HG03558 (cell line): ENCODE data around the gene FMN2.

Source experiments
- ATAC-seq: cut with Tn5 transposase; IDR thresholded peaks from one replicate; pipeline ENCODE4 v1.9.1; 2021; ENCODE audit warnings: moderate number of reproducible peaks; ENCODE audit not compliant: unreplicated experiment; ENCODE audit errors: extremely low read depth

FMN2 gene

DNA sequence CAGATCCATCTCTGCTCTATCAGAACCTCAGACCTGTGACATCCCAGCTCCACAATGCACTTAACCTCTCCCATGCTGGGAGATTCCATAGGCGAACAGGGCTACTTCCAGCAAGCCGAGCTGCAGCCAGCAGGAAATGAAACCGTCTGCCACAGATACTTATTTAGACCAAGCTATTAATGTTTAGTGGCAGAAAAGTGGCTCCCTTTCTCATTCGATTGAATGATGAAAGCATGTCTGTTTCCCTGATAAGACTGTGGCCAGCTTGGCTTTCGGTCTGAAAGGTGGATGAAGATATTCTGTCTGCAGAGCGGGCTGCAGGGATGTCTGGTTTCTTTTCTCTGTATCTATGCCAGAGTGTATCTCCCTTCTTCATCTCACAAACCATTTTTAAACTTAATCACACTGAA, 373.9 kb downstream of the FMN2 start:
- no peak for ATAC-seq

DNA sequence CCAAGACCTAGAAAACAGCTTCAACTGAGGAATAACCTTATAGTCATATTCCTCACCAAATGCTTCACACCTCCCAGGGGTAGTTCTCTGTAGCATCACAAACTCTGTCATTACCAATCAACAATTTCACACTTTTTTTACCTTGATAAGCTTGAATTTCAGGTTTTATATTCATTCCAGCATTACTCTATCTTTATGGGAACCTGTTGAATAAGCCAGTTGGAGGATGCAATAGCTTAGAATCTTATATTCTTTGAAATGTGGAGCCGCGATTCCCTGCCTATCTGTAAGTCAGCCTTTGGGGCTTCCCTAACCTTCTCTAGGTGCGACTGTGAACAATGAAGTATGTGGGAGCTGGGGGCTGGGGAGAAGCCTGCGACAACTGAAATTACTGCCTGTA, 374.8 kb downstream of the FMN2 start:
- no peak for ATAC-seq

DNA sequence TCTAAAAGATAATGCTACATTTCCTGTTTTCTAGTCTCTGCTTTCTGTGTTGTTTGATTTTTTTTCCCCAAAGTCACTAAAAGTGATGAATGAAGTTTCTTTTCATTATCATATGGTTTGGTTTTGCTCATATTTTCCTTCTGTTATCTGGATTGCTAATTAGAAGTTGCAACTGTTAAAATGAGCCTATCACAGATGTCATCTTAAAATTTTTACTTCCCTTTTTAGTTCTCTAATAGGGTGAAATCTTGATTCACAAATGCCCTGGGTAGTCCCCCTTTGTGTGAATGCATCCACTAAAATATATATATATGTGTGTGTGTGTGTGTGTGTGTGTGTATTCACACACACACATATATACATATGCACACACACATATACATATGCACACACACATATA, 376.2 kb downstream of the FMN2 start:
- no peak for ATAC-seq

DNA sequence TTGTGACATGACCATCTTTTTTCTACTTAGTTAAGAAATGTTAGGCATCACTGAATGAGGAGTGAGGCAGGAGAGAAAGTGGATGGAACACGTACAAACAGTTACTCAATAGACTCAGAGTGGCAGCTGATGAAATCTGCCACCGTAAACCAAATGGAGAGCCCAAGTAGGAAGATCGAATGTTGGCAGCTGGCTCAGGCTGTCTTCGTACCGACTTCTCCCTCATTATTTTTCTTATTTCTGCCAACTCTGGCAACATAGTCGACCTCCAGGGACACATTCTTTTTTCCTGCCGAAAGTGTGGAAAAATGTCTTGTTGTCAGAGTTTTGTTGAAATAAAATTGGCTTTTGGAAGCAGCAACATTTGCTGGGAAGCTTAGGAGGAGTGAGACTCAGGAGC, 377.0 kb downstream of the FMN2 start:
- no peak for ATAC-seq

DNA sequence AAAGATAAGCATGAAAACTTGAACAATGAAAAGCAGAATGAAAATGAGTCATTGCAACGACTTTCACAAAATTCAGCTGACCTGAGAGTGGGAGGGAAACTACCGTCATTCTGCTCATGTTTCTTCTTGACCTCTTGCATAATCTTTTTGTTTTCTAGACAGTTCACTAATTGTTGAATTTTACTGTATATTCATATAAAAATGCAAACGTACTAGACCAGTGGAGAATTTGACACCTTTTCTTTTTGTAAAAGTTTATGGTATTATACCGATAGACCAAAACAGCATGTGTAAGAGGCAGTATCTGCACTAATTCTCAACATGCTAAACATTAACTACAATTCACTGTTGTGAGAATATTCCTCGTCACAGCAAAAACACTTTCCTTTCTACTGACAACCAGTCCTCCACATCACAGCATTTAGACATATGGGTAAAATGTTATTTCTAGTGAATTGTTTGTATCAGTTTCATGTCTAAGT, 382.5 kb downstream of the FMN2 start:
- no peak for ATAC-seq

DNA sequence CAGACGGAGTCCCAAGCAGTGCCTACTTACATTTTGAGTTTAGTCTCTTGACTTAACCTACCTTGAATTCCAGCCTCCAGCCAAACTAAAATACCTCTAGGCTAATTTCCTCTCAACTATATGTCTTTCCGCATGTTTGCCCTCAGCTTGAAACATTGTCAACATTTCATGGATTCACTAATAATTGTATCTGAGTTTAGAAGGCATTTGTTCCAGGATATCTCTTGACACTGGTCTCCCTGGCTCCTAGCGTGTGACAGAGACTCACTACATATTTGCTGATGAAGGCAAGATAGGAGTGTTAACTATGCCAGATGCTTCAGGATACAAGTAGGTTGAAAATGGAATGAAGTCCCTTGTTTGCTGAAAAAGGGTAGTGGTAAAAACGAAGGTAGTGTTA, 384.1 kb downstream of the FMN2 start:
- ATAC-seq = no peak

DNA sequence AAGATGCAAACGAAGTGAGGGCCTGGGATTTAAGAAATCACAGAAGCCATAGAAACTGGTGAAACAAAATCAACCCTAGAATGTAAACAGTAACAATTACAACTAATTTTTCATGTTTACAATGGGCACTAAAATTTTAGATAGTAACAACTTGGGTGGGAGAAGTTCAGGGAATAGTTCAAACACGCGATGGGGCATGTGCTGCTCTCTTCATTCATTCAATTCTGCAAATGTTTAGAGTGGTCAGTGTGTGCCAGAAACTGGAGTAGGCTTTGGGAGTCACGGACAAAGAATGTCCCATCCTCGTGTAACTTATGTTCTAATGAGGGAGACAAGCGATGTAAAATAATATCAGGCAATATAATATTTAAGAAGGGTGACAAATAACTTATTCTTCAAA, 386.9 kb downstream of the FMN2 start:
- ATAC-seq = no peak

DNA sequence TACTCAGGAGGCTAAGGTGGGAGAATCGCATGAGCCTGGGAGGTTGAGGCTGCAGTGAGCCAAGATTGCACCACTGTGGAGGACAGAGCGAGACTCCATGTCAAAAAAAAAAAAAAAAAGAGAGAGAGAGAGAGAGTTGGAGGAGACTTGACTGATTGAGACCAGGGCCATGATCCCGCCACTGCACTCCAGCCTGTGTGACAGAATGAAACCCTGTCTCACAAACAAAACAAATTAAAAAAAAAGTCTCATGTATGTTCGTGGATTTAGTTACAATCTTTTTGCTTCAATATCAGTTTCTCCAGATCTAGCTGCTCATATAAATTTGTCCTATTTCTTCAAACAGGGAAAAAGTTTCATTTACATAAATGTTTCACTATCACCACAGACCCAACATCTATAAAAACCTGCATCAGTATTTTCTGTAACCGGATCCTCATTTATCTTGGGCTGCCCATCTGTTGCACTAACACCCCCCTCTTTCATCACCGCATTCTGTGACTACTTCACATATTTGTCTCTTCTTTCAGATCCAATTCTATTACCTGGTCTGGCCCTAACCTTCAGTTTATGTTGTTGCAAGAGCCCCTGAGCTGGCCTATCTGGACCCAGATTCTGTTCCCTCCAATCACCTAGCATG, 393.2 kb downstream of the FMN2 start:
- no peak for ATAC-seq

DNA sequence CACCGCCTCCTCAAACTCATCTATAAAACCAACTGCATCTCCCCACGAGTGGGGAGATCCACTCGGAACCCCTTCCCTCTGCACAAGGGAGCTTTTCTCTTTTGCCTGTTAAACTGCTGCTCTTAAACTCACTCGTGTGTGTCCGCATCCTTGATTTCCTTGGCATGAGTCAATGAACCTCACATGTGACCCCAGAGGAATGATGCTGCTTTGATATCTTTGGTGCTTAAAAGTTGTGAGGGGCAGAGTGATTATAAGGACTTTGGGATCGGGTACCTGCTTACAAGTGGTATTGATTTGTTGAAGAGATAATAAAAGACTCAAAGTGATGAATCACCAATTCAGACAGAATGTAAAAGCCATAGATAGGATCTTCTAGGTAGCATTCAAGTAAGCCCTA, 394.9 kb downstream of the FMN2 start:
- no peak for ATAC-seq

DNA sequence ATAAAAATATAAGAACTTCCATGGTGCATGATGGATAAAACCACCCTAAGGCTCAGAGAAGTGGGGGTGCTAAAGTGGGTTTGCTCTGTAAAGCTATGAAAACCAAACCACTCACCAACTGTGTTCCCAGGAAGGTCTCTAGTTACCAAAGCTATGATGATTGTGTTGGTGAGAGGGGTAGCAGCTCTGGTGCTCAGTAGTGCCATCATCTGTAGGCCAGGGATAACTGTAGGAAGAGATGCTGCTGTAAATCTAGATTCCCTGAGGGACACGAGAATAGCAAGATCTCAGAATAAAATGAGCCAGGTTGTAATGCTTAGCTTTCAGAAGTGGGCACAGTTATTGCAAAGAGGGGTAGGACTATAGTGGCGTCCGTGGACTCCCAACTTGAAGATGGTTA, 395.8 kb downstream of the FMN2 start:
- no peak for ATAC-seq

DNA sequence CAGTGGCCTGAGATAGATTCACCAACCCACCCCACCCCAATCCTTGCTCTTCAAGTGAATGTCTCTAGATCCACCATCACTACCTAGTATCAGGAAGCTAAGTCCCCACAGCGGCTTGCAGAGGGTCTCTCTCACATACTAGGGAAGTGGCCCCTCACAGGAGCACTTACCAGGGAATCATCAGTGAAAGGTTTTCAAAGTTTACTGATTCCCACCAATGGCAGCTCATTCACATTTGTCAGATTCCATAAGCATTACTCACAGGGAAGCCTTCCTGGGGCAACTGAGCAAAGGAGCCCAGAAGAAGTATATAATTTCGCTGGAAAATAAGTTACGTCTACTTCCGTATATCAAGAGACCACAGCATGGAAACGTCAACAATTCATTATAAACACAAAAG, 399.5 kb downstream of the FMN2 start:
- ATAC-seq = no peak

DNA sequence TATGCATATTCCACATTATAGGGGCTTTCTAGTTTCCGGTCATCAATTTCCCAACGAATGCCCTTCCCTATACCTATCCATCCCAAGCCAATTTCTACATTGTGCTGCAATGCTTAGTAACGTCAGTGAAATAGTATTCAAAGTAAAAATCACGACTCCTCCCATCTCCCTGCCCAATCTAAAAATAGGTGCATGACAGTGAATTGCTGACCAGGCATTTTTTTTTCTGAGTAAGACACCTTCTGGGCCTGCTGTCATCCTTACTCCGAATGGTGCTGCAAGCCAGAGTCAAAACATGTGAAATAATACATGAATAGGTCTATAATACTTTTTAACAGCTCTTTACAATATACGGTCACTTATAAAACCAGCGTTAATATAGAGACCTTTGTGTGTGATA, 400.1 kb downstream of the FMN2 start:
- no peak for ATAC-seq

DNA sequence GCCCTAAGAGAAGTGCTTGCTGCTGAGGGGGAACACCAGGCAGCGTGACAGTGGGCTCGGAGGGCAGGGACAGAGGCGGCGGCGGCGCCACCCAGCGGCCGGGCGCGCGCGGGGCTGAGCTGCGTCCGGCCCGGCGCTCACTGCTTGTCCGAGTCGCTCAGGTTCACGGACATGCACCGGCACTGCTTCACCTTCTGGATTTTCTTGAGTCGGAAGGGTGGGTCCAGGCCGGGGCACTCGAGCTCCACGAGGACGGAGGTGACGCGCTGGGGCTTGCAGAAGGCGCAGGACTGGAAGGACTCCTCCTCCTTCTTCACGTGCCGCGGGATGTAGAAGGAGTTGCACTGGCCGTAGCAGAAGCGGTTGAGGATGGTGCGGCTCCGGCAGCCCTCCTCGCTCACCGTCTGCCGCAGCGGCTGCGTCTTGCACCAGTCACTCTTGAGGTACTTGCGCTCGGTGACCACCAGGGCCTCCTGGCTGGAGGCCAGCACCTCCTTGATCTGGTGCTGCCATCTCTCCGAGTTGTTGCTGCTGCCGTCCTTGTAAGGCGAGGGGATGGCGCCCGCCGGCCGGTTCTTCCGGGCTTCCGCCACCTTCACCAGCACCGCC, 401.3 kb downstream of the FMN2 start:
- ATAC-seq = no peak

DNA sequence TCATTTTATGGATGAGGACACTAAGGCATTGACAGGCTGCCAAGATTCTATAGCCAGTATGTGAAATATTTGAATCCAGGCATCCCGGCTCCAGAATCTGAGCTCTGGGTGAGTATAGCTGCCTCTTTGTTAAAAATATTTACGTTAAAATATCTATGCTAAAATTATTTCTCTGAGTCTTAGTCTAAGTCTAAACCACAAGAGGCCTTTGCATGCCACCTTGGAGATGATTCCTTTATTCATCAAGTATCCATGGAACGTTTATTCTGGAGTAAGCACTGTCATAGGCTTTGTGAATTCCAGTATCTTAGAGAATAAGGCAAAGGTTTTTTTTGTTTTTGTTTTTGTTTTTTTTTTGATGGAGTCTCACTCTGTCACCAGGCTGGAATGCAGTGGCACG, 403.9 kb downstream of the FMN2 start:
- no peak for ATAC-seq

DNA sequence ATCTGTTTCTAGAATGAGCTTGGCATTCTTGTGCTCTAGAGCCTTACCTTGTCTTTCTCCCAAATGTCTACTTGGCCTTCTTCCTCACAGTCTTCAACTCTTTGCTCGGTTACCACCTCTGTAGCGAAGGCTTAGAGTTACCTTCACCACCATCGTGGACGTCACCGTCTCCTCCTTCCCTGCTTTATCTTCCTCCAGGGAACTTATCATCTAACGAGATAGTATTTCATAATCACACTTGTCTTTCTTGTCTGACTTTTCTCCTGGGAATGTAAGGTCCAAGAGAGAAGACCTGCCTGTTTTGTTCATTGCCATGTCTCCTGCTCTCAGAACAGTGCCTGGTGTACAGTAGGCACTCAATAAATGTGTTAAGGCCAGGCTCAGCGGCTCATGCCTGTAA, 404.7 kb downstream of the FMN2 start:
- no peak for ATAC-seq

DNA sequence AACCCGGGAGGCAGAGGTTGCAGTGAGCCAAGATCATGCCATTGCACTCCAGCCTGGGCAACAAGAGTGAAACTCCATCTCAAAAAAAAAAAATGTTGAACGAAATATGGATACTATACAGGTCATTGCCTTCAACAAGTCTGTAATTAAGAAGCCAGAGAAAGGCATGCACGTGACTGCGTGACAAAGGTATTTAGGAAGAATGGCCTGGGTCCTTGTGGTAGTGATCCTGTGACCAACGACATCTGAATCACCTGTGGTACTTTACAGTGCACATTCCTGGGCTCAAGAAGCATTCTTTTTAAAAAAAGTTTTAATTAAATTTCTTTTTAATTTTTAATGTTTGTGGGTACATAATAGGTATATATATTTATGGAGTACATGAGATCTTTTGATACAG, 405.3 kb downstream of the FMN2 start:
- no peak for ATAC-seq

DNA sequence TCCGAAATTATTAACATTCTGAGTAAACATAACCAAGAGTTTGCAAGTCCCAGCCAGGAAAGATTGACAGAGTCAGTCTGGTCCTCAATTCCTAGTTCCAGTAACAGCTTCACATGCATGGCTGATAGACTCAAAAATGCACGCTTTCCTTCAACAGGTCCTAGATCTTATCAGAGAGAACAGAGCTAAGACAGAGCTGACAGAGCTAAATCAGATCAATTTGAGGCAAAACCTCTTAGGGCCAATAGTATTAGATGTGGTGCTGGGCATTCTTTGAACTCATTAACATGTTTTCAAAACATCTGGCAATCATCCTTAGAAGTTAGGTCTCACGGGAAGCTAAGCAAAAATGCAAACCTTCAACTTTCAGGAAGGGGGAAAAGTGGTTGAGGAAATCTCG, 406.2 kb downstream of the FMN2 start:
- no peak for ATAC-seq

DNA sequence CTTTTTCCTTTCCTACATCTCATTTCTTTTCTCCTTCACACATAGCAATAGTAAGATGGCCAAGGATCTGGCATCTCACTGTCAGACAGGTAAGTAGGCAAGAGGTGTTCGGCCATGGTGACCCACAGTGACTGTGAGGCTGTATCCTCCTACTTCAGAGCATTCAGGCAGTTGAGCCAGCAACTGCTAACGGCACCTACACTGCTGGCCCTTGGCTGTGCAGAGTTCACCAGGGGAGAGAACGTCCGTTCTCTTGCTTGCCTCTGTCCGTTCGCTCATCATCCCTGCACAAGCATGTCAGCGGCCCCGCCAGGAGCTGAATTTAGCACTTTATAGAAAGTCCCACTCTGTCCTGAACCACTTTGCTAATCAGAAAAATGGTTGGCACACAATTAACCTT, 406.7 kb downstream of the FMN2 start:
- ATAC-seq = no peak

DNA sequence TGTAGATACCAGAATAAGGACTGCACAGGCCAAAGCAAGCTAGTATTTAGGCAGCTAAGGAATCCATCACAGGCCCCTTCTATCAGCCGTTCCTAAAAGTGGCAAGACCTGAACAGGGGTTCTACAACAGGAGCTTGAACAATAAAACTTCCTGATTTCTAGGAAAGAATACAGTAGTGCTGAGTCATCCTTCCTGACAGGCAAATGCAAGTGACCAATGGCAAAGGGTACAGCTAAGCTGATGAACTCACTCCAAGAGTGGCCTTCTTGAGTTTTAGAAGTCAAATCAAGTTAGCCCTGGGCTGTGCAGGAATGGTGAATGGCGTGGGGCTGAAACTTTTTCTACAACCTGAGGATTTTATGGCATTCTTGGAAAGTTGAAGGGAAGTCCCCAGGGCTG, 407.3 kb downstream of the FMN2 start:
- ATAC-seq = no peak

DNA sequence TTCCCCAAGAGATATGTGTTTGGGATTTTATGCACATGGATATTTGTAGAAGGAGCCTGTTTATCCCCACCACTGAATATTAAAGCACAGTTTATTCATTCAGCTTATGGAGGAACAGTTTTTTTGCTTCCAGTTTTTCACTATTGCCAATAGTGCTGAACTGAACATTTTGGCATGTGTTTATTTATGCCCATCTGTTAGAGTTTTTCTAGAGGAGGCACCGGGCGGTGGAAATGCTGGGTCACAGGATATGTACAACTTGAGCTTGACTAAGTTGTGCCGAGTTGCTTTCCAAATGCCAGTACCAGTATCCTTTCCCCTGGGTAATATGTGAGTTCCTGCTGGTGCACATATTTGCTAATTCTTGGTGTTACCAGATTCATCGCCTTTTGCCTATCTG, 409.0 kb downstream of the FMN2 start:
- ATAC-seq = no peak

DNA sequence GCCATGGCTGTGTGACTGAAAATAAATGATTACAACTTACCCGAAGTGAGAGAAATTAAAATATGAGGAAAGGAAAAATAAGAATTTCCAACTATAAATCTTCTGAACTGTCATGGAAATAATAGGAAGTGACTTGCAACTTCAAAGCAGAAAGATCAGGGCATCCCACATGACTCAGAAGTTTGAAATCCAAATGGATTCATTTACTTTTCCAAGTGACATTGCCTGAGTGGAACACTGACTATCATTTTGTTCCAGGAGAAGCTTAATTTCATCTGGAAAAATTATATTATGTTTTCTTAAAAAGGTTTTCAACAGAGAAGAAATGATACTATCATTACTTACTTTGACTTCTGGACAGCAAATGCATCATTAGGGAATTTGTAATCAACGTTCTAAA, 409.4 kb downstream of the FMN2 start:
- ATAC-seq = no peak

DNA sequence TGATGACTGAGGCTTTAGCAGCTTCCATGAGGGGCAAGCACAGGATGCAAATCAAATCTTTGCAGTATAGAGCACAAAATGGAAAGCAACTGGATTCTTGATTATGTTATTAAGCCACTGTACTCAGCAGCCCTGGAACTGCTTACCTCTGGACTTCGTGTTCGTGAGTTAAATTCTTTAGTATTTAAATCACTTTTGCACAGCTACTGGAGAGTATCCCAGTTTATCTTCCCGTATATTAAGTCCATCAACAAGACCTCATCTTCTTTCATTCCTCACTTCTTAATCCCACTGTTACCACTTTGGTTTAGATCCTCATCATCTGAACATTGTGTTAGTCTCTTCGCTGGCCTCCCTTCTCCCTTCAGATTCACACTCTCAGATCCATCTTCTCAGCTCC, 411.4 kb downstream of the FMN2 start:
- no peak for ATAC-seq
